Ishikawa (cell line): ENCODE data around the gene LCMT1.

ENCODE experiments used
- CEBPB ChIP-seq: IDR thresholded peaks from 2 replicates; pipeline ENCODE4 v1.6.1; 2012
- CREB1 ChIP-seq: IDR thresholded peaks from 2 replicates; pipeline ENCODE4 v1.6.1; 2012; ENCODE audit warnings: low read depth
- EGR1 ChIP-seq: IDR thresholded peaks from 2 replicates; pipeline ENCODE4 v1.6.1; 2012
- EP300 ChIP-seq: IDR thresholded peaks from 2 replicates; pipeline ENCODE4 v1.6.1; 2012; ENCODE audit warnings: borderline replicate concordance
- FOXM1 ChIP-seq: IDR thresholded peaks from 2 replicates; pipeline ENCODE4 v1.6.1; 2012; ENCODE audit warnings: low read depth, borderline replicate concordance
- NFIC ChIP-seq: IDR thresholded peaks from 2 replicates; pipeline ENCODE4 v1.6.1; 2012
- RAD21 ChIP-seq: IDR thresholded peaks from 2 replicates; pipeline ENCODE4 v1.6.1; 2012; ENCODE audit warnings: low read depth
- TAF1 ChIP-seq: IDR thresholded peaks from 2 replicates; pipeline ENCODE4 v1.6.1; 2012; ENCODE audit warnings: low read depth, mild to moderate bottlenecking
- TCF12 ChIP-seq: IDR thresholded peaks from 2 replicates; pipeline ENCODE4 v1.6.1; 2012; ENCODE audit warnings: low read depth
- TEAD4 ChIP-seq: IDR thresholded peaks from 2 replicates; pipeline ENCODE4 v1.6.1; 2012
- YY1 ChIP-seq: IDR thresholded peaks from 2 replicates; pipeline ENCODE4 v1.6.1; 2012; ENCODE audit warnings: low read depth
- ZBTB7A ChIP-seq: IDR thresholded peaks from 2 replicates; pipeline ENCODE4 v1.6.1; 2012; ENCODE audit warnings: low read depth
- TF ChIP-seq, protein P1 (sequence below): IDR thresholded peaks from 2 replicates; pipeline ENCODE4 v1.6.1; 2012
- TF ChIP-seq, protein P2 (sequence below): IDR thresholded peaks from 2 replicates; pipeline ENCODE4 v1.6.1; 2012; ENCODE audit warnings: low read depth, mild to moderate bottlenecking
- TF ChIP-seq, protein P3 (sequence below): IDR thresholded peaks from 2 replicates; pipeline ENCODE4 v1.6.1; 2012

LCMT1 gene

DNA sequence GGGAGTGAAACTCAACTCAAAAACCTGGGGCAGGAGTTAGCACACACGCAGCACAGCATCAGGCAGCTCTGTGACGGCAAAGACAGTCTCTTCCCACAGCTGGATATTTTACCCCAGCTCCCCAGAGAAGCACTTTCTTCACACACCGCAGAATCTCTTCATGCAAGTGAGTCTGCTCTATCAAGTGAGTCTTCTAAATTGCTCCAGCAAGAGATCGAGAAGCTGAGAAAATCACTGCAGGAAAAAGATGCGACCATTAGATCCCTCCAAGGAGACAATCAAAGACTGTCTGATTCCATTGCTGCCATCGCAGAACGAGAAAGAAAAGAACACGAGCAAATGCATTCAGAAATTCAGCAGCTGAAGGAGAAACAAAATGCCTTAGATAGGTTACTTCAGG, 16.9 kb upstream of the LCMT1 start:
- TF ChIP-seq, protein P1, sequence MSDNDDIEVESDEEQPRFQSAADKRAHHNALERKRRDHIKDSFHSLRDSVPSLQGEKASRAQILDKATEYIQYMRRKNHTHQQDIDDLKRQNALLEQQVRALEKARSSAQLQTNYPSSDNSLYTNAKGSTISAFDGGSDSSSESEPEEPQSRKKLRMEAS: no peak
- TF ChIP-seq TEAD4: no peak
- TF ChIP-seq TCF12: no peak
- TF ChIP-seq FOXM1: no peak
- TF ChIP-seq ZBTB7A: no peak
- TF ChIP-seq NFIC: no peak
- TF ChIP-seq TAF1: no peak
- TF ChIP-seq EGR1: no peak
- no peak for TF ChIP-seq YY1

DNA sequence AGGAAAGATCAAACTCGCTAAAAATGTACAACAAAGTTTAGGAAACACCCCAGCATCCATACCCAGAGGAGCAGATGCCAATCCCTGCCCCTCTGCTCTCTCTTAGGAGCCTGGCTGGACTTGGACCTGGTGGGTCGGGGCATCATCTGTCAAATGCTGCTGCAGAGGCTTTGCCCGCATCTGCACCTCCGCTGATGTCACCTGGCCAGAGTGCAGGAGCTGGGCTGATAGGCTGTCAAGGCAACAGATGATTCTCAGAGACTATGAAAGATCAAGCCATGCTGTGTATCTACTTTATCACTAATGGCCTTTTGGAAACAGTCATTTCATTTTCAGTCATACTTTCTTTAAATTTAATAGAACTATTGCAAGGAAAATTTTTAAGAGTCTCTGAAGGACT, 15.9 kb upstream of the LCMT1 start:
- no peak for TF ChIP-seq EGR1
- TF ChIP-seq, protein P2, sequence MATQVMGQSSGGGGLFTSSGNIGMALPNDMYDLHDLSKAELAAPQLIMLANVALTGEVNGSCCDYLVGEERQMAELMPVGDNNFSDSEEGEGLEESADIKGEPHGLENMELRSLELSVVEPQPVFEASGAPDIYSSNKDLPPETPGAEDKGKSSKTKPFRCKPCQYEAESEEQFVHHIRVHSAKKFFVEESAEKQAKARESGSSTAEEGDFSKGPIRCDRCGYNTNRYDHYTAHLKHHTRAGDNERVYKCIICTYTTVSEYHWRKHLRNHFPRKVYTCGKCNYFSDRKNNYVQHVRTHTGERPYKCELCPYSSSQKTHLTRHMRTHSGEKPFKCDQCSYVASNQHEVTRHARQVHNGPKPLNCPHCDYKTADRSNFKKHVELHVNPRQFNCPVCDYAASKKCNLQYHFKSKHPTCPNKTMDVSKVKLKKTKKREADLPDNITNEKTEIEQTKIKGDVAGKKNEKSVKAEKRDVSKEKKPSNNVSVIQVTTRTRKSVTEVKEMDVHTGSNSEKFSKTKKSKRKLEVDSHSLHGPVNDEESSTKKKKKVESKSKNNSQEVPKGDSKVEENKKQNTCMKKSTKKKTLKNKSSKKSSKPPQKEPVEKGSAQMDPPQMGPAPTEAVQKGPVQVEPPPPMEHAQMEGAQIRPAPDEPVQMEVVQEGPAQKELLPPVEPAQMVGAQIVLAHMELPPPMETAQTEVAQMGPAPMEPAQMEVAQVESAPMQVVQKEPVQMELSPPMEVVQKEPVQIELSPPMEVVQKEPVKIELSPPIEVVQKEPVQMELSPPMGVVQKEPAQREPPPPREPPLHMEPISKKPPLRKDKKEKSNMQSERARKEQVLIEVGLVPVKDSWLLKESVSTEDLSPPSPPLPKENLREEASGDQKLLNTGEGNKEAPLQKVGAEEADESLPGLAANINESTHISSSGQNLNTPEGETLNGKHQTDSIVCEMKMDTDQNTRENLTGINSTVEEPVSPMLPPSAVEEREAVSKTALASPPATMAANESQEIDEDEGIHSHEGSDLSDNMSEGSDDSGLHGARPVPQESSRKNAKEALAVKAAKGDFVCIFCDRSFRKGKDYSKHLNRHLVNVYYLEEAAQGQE: no peak
- TF ChIP-seq TEAD4: no peak
- TF ChIP-seq TCF12: no peak
- TF ChIP-seq TAF1: no peak
- no peak for TF ChIP-seq EP300
- TF ChIP-seq, protein P1: no peak
- TF ChIP-seq YY1: no peak
- no peak for TF ChIP-seq CEBPB
- TF ChIP-seq CREB1: no peak
- TF ChIP-seq, protein P3, sequence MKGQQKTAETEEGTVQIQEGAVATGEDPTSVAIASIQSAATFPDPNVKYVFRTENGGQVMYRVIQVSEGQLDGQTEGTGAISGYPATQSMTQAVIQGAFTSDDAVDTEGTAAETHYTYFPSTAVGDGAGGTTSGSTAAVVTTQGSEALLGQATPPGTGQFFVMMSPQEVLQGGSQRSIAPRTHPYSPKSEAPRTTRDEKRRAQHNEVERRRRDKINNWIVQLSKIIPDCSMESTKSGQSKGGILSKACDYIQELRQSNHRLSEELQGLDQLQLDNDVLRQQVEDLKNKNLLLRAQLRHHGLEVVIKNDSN: no peak
- no peak for TF ChIP-seq NFIC
- TF ChIP-seq RAD21: no peak
- TF ChIP-seq ZBTB7A: no peak
- TF ChIP-seq FOXM1: no peak

DNA sequence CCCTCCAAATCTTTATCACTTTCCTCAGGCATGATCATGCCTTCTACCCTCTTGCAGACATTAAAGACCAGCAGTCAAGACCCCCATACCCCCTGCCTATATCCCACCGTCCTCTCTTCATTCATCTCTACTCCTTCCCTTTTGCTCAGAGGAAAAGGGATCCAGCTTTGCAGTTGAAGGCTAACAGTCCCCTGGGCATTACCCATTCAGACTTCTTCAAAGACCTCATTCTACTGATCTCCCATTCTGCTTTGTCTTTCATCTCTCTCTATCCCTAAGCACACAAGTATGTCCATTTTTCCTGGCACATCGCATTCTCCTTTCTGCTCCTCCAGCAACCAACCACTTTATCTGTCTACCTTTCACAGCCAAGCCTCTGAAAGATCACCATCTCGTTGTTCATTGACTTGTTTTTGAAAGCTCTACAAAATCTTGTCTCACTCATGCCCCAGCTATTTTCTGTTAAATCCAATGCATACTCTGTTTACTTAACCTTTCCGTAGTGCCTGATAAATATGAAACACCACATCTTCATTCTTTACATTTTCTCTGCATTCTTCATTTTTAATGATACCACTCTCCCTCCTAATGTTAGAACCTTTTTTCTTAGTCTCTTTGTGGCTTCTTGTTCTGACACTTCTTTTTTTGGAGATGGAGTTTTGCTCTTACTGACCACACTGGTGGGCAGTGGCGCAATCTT, 14.1 kb upstream of the LCMT1 start:
- TF ChIP-seq, protein P3: no peak
- no peak for TF ChIP-seq CEBPB
- TF ChIP-seq CREB1: no peak
- TF ChIP-seq, protein P2: no peak
- TF ChIP-seq, protein P1: no peak
- no peak for TF ChIP-seq RAD21
- no peak for TF ChIP-seq EGR1
- no peak for TF ChIP-seq YY1

DNA sequence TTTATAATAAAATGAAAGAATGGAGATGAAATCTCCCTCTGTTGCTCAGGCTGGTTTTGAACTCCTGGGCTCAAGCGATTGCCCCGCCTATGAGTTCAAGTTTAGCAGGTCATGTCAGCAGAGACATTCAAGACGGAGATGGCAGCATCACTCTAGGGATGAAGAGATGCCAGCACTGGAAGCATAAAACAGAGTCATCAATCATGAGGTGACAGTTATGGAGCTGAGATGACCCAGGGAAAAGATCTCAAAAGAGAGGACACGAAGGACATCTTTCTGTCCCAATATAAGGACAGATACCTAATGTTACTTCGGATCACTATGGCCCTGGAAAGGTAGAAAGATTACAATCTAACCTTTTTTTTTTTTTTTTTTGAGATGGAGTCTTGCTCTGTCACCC, 11.0 kb upstream of the LCMT1 start:
- TF ChIP-seq YY1 (no peak), TCF12 (no peak), ZBTB7A (no peak), CEBPB (no peak), EP300 (no peak), FOXM1 (no peak), CREB1 (no peak), NFIC (no peak), EGR1 (no peak), TEAD4 (no peak), RAD21 (no peak), TAF1 (no peak)
- TF ChIP-seq, protein P3: no peak
- TF ChIP-seq, protein P2: no peak
- TF ChIP-seq, protein P1: no peak
